Measurements from ENCODE around the gene TICAM2.

TICAM2 gene

GRCh38 chr5:115530426-115530825 lies 71.9 kb downstream of the TICAM2 start:
- no peak for DNase-seq

All from stimulated activated CD4-positive, alpha-beta T cell treated with anti-CD3 and anti-CD28 coated beads, Interleukin-4, amount 100 ng/mL, for 4 hours (primary cell).